ENCODE results near the gene GNG2.

- TF ChIP-seq EZH2phosphoT487 (IDR thresholded peaks at IDR 0.05; ENCODE audit: borderline replicate concordance, low read length) (no peak), CTCF (conservative IDR thresholded peaks at IDR 0.05; ENCODE audit: low read depth, low read length) (no peak), EZH2 (IDR thresholded peaks at IDR 0.05; ENCODE audit: low read length, unreplicated experiment) (no peak)
Observed at GRCh38 chr14:51855234-51855633, 5.2 kb upstream of the GNG2 start.
